ENCODE data around the gene TCF7L1. TPM values are rescaled to one million over a fixed set of nuclear protein-coding genes. Genes with fewer than 3 reads are reported as not detected.

Gene TCF7L1
- total RNA-seq, 4 donors from 2014 or later: 2.7 to 10.3 (median 8.2) TPM

DNA sequence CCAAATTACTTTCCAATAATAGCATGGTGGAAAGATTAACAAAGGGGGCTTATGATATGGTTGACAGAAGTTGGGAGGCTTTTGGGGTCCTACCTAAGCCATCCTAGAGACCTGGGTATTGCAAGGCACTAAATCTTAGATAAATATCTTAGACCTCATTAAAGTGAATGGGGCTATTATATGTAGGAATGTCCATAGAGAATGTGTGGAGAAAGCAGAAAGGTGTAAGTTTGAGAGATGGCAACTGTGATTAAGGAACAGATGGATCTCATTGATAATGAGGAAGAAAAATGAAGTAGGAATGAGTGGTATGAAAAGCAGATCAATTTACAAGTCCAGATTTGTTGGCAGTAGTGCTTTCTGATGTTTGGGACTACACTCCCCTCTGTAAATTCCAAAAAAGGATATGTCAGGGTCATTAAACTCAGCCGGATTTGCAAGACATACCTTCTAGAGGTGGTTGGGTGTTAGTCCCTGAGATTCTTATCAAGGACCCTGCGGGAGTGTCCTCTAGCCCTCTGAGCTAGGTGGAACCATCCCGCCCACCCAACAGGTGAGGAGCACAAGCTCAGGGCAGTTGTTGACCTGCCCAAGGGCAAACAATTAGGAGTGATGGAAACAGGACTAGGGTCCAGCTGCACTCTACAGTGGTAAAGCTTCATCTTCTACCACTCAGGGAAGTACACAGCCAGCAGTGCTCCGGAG, 12.1 kb downstream of the TCF7L1 start:
- TF ChIP-seq, protein P1, sequence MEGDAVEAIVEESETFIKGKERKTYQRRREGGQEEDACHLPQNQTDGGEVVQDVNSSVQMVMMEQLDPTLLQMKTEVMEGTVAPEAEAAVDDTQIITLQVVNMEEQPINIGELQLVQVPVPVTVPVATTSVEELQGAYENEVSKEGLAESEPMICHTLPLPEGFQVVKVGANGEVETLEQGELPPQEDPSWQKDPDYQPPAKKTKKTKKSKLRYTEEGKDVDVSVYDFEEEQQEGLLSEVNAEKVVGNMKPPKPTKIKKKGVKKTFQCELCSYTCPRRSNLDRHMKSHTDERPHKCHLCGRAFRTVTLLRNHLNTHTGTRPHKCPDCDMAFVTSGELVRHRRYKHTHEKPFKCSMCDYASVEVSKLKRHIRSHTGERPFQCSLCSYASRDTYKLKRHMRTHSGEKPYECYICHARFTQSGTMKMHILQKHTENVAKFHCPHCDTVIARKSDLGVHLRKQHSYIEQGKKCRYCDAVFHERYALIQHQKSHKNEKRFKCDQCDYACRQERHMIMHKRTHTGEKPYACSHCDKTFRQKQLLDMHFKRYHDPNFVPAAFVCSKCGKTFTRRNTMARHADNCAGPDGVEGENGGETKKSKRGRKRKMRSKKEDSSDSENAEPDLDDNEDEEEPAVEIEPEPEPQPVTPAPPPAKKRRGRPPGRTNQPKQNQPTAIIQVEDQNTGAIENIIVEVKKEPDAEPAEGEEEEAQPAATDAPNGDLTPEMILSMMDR (IDR thresholded peaks at IDR 0.05; ENCODE audit: low read depth): no peak

DNA sequence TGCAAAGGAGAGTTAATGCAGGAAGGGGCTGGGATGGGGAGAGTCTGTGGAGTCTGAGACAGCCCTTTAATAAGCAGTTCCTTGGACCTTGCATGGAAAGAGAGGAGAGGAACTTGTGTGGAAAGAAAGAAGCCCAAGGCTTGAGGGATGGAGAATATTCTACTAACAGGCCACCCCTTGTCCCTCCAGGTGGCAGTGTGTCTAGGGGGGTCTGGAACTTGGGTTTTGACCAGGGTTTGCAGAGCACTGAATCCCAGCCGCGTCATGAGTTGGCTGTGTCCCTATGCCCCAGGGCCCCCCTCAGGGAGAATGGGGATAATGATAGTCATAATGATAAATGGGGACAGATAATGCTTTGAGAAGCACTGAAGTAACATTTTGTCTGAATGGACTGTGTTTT, 15.0 kb downstream of the TCF7L1 start:
- TF ChIP-seq, protein P1 (IDR thresholded peaks at IDR 0.05; ENCODE audit: low read depth): no peak

DNA sequence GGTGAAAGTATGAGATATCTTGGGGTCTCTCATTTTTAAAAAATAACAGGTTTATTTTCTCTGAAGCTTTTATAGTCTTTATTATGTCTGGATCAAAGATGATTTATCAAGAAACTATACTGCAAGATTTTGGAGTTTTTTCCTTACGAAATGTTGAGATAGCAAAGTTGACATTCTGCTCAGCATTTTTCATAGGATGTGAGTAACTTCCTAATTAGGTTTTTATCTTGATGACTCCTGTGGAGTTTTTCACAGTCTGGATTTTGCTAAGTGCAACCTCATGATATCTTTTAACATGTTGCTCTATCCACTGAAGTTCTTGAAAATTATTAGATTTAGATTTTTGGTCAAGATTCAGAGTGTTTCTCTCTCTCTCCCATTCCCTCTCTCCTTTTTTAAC, 17.8 kb downstream of the TCF7L1 start:
- TF ChIP-seq, protein P1 (IDR thresholded peaks at IDR 0.05; ENCODE audit: low read depth): no peak

DNA sequence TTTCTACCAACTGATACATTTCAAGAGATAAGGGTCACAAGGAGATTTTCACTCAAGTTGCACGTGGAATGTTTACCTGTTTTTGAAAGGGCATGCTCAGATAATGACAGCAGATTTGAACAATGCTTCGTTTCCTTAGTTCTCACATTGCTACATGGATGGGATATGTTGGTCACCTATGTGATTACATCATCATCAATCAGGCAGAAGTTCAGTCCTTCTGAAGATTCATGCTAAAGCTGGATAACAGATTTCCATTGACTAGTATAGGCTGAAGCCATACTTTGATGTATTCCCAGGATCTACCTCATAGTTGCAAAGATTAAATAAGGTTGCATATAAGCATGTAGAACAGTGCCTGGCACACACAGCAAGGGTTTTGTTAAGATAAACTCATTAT, 19.7 kb downstream of the TCF7L1 start:
- TF ChIP-seq, protein P1 (IDR thresholded peaks at IDR 0.05; ENCODE audit: low read depth): no peak

DNA sequence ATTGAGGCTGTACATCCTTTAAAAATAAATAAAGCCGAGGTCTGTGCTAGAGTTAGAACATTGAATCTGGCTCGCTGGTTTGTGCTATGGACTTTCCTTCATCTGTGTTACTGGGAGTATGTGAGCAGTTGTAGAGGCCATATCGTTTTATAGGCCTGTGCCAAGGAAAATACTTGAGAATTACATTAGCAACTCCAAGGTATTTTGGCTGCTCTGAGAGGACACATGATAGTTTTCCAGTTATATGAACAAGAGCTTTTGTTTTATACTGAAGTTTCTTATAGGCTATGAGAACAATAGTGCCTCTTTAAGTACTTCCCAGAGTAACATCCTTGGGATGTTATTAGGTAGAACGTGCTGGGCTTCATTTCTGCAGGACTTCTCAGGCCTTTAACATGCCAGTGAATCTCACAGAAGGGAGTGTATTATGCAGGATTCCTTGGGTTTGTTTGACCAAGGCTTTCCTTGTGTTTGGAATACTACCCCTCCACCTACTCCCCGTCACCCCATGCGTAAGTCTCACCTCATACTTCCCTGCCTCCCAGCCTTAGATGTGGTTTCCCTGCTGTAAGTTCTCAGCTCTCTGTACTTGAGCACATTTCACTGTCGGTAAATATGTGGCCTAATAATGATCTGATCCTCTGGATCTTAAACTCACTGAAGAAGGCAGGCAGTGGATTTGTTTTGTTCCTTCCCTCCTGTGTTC, 21.0 kb downstream of the TCF7L1 start:
- TF ChIP-seq, protein P1 (IDR thresholded peaks at IDR 0.05; ENCODE audit: low read depth): no peak

DNA sequence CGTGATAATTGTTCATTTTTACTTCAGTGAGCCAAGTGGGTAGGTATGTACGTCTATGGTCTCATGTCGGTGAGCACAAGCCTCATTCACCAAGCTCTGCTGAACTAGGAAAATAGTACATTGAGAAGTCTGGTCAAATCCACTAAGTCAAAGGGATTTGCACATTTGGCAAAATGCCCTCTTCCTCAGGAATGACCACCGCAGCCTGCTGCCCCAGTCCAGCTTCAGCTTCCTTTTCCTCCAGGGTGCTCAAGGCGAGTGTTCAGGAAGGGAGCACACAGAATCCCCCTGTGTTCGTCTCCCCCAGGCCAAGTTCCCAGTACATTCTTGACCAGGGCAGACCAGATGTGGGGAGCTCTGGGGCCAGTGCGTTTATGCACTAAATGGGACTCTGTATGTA, 23.0 kb downstream of the TCF7L1 start:
- TF ChIP-seq, protein P1 (IDR thresholded peaks at IDR 0.05; ENCODE audit: low read depth): no peak

DNA sequence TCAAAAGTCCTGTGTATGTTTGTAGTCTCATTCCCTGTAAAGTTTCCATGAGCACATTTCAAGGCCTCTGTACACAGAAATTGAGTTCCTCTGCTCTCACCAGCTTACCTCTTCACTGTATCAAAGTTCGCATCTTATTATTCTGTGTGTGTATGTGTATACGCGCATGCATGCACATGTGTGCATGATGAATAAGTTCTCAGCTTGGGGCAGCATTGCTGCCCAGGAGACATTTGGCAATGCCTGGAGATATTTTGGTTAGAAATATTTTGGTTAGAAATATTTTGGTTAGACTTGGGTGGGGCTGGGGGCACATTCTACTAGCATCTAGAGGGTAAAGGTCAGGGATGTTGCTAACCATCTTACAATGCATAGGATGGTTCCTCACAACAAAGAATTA, 23.4 kb downstream of the TCF7L1 start:
- TF ChIP-seq, protein P1 (IDR thresholded peaks at IDR 0.05; ENCODE audit: low read depth): no peak

Data from subcutaneous adipose tissue (tissue), 4 donors.